Stimulated activated CD4-positive, alpha-beta T cell treated with anti-CD3 and anti-CD28 coated beads, Interleukin-12 subunit alpha, Interleukin-12 subunit beta, amount 100 ng/mL, for 24 hours (primary cell): ENCODE results near the gene DARS2.
"Not testable (repeated sequence)": the region's sequence is repeated elsewhere in the genome, so short reads cannot be mapped to it uniquely, and the experiment has no call there.

ENCODE experiments used
- DNase-seq, 2 experiments: peaks; one replicate each; pipeline ENCODE4 v3.0.0-alpha.2; 2020; ENCODE audit warnings: low read depth in 2 of 2

The DARS2 gene, protein sequence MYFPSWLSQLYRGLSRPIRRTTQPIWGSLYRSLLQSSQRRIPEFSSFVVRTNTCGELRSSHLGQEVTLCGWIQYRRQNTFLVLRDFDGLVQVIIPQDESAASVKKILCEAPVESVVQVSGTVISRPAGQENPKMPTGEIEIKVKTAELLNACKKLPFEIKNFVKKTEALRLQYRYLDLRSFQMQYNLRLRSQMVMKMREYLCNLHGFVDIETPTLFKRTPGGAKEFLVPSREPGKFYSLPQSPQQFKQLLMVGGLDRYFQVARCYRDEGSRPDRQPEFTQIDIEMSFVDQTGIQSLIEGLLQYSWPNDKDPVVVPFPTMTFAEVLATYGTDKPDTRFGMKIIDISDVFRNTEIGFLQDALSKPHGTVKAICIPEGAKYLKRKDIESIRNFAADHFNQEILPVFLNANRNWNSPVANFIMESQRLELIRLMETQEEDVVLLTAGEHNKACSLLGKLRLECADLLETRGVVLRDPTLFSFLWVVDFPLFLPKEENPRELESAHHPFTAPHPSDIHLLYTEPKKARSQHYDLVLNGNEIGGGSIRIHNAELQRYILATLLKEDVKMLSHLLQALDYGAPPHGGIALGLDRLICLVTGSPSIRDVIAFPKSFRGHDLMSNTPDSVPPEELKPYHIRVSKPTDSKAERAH

DNA sequence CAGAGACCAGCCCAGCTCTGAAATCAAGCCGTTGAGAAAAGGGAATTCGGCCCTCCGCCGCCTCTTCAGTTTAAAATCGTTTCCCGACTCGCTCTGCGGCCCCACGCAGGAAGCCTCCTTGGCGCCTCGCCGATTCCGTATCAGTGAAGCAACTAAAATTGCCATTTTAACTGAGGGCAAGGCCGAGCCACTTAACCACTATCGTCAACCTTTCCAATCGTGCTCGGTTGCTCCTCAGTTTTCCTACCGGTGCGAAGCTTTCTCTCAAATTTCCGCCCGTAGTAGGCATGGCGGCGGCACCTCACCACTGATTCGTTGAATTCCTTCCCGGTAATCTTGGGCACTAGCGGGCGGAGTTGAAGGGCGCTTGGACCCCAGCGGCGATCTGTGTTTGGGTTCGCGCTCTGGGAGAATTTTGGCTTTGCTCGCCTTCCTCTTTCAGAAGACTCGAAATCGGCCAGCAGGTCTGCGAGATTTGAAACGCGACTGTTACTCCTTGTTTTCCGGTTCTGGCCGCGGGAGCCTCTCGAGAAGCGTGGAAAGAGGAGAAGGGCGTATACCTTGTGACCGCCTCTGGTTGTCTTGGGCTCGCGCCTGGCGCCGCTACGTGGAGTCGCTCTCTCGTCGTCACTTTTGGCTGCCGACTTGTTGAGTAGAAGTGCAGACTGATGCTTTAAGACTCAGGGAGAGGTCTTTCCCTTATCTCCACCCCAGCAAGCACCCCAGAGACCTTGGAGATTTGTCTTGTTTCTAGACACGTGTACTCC lies at the start of gene DARS2, which contains the start of gene CENPL:
TSS of gene DARS2 (plus strand) at position 359 of the 767 bp plus-strand sequence. CDS start 557 bp downstream, outside the sequence.
TSS of gene CENPL (minus strand) at position 569 of the 767 bp plus-strand sequence. CDS start 13,584 bp downstream, outside the sequence.
- DNase-seq, result peak; percentile 80 to 83

DNA sequence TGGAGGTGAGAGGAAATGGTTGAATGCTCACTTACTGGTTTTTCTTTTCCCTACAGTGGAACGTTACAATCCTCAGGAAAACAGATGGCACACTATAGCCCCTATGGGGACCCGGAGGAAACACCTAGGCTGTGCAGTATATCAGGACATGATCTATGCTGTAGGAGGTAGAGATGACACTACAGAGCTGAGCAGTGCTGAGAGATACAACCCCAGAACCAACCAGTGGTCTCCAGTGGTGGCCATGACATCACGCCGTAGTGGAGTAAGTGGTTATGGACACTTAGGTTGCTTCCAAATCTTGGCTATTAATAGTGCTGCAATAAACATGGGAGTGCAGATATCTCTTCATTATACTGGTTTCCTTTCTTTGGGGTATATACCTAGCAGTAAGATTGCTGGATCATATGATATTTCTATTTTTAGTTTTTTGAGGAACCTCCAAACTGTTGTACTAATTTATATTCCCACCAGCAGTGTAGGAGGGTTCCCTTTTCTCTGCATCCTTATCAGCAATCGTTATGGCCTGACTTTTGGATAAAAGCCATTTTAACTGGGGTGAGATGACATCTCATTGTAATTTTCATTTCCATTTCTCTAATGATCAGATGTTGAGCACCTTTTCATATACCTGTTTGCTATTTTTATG lies 48.8 kb upstream of the DARS2 start:
- no peak for DNase-seq

DNA sequence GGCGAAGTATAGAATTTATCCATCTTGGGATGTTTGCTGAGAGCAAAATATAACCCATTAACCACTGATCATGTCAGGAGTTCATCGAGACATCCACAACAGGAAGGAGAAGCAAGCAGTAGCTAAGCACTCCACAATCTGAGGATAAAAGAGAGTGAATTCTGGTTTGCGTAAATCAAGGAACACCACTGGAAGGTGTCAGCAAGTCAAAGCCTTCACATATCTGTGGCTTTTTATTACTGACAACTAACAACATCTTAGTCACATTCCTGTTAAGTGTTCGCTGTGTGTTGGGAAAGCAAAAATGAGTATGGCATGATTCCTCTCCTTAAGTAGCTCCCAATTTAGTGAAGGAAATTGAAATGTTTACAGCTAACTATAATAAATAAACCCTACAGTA lies 44.5 kb upstream of the DARS2 start:
- DNase-seq, result no peak

DNA sequence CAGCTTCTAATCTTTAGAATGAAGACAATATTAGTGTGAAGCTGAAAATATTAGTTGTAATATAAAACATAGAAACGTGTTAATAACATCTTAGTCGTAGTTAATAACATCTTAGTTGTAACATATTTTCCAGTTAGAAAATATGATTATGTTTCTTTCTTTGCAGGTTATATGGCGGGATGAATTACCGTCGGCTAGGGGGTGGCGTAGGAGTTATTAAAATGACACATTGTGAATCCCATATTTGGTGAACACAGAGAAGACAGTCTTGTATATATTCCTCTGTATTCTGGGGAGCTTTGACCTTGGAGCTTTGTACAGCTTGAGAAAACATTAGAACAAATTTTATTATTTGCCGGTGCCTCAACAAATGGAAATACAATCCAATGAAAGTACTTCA lies 39.5 kb upstream of the DARS2 start:
- no peak for DNase-seq

DNA sequence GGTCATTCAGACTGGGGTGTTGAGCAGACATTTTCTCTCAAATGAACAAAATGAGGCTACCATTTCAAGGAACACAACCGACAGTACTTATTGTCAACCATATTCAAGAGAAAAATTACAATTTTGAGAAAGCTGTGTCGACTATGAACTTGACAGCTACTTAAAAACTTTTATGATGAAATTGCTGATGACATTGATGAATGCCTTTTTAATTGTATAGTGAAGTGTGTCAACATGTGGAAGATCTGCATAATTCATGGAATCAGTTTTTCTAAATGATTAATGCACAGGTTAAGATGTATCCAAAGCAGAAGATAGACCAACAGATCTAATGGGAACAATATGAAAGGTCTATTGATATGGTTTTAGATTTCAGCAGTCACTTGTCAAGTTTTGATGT lies 34.6 kb upstream of the DARS2 start:
- no peak for DNase-seq

DNA sequence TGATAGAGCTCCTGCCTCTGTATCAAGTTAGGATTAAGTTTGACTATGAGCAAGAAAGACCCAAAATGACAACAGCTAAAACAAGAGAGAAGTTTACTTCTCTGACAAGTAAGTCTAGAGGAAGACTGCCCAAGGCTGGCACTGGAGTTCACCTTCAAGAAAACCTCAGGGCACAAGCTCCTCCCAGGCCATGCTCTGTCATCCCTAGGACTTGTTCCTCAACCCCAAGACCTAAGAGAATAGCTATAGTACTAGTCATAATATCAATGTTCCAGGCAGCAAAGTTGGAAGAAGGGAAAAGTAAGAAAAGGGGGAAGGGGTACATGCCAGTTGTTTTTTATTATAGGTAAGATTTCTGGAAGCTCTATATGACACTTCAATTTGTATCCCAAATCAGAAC lies 26.4 kb upstream of the DARS2 start:
- DNase-seq, result no peak

DNA sequence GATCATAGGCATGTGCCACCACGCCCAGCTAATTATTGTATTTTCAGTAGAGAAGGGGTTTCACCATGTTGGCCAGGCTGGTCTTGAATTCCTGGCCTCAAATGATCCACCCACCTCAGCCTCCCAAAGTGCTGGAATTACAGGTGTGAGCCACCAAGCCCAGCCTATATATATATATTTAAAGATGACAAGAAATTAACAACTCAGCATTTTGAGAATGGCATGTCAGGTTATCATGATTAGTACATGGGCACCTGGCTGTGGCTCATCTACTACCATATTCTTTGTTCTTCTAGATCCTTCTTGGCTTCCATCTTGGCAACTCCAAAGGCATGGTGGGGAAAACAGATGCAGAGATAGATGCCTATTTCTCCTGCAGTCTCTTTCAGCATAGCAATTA lies 24.5 kb upstream of the DARS2 start:
- DNase-seq, result not testable (repeated sequence)

DNA sequence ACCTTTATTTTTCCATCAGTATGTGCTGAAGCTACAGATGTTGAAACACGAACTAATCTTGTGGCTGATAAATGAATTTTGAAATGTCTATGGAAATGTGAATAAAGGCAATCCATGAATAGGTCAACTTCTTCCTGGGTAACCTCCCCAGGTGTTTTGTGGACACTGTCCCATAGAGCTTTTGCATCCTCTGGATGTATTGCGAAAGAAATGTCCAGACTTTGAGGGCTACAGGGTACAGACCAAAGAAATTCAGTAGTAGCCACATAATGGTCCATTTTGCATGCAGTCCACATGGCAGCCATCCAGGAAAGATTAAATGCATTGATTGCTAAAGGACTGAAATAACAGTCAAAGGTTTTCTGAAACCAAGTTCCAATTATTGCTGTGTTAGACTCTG lies 21.5 kb upstream of the DARS2 start:
- DNase-seq, result no peak

DNA sequence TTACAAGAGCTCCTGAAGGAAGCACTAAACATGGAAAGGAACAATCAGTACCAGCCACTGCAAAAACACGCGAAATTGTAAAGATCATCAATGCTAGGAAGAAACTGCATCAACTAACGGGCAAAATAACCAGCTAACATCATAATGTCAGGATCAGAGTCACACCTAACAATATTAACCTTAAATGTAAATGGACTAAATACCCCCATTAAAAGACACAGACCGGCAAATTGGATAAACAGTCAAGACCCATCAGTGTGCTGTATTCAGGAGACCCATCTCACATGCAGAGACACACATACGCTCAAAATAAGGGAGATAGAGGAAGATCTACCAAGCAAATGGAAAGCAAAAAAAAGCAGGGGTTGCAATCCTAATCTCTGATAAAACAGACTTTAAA lies 10.8 kb upstream of the DARS2 start:
- DNase-seq, result not testable (repeated sequence)

DNA sequence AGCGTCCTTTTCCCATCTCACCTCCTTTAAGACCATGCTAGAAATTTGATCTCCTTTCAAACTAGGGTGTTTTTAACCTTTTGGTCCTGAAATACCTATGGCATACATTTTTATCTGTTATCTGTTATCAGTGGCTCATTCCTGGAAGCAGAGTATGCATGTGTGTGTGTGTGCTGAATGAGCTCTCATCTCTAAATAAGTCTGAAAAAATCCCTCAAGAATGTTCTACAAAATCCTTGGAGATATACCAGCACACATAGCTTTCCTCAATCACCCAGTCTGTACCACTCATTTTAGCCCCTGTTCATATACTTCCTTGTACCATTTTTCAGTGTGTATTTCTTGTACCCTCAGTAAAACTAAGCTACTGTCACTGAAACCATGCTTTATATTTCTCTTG lies 6.0 kb upstream of the DARS2 start:
- DNase-seq, result no peak

DNA sequence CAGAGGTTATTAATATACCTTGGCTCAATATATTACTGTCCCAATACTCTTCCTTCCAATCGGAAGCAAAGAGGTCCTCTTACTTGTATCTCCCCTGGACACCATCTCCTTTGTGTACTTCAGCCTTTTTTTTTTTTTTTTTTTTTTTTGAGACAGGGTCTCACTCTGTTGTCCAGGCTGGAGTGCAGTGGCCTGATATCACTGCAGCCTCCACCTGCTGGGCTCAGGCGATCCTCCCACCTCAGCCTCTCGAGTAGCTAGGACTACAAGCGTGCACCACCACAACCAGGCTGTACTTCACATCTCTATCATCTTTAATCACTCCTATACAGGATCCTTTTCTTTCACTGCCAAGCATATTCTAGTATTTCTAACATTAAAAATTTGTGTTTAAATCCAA lies 2.8 kb upstream of the DARS2 start:
- DNase-seq, result no peak

DNA sequence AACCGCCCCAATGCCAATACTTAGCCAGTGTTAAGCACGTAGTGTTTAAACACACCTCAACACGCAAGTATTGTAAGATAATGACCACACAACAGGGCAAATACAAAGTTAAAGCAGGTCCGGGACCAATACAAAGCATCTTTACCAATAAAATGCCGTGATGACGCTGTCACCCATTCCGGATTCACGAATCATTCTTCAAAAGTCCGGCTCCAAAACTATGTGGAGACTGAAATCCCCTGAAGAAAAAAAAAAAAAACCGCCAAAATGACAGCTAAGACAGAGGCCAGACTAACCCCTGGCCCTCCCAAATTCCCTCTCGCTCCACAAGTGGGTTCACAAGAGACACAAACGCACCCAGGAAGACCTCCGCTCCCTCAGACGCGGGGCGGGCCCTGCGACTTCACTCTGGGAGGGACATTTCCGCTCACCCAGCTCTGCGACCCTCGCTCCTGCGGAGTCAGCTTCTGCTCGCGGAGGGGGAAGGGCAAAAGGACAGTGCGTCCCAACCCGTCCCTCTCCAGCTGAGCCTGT lies 625 bp upstream of the DARS2 start:
- DNase-seq, result no peak

DNA sequence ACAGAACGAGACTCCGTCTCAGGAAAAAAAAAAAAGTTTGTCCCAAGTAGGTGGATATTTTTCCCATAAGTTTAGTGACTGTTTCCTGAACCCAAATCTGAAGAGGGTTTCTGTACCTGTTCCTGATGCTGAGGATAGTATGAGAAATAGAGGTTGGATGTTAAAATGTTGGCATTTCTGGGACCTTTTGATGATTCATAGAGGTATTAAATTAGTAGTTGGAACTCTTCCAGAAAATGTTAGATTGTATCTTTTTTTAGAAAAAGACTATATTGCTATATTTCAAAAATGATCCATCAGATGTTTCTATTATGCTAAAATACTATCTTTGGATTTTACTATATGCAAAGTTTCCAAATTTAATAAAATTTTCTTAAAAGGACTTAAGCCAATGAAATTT lies 3.1 kb downstream of the DARS2 start:
- no peak for DNase-seq

DNA sequence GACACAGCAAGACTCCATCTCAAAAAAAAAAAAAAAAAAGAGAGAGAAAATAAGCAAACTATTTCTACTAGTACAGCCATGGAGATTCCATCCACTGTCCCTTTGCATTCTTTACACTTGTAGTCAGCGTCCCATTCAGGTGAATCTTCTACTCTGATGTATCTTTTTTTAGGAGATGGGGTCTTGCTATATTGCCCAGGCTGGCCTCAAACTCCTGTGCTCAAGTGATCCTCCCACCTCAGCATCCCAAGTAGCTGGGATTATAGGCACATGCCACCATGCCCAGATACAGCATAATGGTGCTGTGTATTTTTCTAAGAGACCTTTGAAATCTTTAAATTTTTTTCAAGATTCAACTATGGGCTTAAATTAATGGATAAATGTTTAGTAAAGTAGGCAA lies 8.3 kb downstream of the DARS2 start:
- DNase-seq, result no peak

DNA sequence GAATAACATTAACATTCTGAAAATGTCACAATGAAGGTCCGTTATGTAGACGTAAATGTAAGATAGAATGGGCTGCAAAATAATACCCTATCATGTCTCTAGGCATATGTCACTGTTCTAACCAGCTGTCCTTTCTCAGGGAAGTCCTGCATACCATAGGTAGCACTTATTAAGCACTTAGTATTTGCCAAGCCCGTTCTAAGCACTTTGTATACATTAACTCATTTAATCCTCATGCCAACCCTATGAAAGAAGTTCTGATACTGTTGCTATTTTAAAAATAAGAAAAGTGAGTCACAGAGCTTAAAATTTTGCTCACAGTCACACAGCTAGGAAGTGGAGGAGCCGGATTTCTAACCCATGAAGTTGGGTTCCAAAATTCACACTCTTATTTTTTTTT lies 27.6 kb downstream of the DARS2 start:
- DNase-seq, result no peak

DNA sequence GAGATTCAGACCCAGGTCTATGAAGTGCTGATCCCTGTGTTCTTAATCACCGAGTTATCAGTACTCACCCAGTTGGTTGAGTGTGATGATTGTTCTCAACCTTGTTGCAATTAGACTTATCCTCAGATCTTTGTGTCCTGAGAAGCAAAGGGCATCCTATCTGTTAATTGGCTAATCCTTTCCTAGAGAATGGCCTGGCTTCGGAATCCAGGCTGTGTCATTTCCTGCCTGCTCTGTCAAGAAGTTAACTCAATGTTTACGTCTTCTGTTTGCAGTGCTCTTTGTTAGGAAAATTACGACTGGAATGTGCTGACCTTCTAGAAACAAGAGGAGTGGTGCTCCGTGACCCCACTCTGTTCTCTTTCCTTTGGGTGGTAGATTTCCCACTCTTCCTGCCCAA lies 28.6 kb downstream of the DARS2 start:
- no peak for DNase-seq

DNA sequence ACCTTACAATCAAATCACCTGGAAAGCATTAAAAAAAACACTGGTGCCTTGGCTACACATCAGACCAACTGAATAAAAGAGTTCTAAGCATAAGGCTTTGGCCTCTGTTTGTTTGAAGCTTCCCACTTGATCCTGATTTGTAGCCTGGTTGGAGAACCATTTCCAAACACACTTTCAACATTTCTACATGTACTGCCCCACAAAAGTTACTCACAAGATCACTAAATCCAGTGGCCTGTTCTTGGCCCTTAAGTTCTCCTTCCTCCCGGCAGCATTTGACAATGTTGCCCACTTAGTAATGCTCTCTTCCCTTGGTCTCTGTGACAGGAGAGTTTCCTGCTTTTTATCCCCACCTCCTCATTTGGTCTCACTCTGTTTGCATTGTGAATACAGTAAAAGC lies 31.5 kb downstream of the DARS2 start:
- DNase-seq, result no peak

DNA sequence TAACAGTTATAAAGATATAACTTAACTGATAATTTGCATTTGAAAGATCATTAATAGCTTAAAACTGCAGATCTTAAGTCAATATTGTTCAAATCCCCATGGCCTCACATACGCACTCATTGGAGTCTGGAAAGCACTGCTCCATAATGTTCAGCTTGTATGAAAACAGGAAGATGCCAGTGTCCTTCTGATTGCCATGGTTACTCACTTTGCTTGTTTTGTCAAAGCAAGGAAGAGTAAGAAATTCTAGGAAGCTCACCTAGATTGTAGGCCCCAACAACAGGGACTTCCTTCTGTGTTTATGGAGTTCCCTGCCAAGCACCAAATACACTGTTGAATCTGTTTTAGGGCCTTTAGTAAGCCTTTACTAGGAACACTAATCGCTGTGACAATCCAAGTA lies 32.4 kb downstream of the DARS2 start:
- no peak for DNase-seq

DNA sequence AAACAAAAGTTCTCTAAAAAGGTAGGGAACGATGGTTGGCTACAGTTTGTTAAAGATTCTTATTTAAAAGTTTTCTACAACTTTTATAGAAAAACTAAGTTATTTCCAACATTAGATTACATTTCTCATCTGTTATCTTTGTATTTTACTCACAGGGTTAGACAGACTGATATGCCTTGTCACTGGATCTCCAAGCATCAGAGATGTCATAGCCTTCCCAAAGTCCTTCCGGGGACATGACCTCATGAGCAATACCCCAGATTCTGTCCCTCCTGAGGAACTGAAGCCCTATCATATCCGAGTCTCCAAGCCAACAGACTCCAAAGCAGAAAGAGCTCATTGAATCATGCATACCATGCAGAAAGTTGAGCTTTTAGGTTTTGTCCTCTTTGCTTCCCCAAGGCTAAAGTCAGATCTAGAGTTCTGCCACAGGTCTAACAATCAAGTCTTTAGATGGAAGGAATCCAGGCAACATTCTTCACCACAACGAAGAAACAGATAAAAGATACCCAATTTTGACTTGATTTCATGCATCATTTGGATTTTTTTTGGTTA lies 33.0 kb downstream of the DARS2 start:
- no peak for DNase-seq

DNA sequence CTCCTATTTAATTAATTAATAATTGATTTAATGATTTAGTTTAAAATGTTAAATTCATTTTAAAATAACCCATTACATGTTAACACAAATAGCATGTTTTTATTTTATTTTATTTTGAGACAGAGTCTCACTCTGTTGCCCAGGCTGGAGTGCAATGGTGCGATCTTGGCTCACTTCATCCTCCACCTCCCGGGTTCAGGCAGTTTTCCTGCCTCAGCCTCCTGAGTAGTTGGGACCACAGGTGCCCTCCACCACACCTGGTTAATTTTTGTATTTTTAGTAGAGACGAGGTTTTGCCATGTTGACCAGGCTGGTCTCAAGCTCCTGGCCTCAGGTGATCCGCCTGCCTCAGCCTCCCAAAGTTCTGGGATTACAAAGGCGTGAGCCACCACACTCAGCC lies 35.1 kb downstream of the DARS2 start:
- not testable (repeated sequence) for DNase-seq

DNA sequence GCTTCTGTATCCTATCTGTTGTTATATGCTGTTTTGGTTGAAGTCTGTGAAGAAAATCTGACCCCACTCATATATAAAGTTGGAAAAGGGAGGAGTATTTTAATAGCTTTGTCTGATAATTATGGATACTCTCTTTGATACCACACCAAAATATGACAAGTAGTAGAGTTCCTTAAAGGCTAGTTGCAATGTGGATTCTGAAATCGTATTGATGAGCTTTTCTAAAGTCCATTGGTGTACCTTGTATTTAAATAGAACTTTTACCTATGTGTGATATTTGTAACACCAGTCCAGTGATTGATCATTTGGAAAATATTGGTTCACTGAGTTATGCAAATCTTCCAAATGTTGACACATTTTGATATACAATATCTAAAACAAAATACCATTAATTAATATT lies 35.6 kb downstream of the DARS2 start:
- DNase-seq, result no peak
